Measurements from ENCODE around the gene COG2.

DNA sequence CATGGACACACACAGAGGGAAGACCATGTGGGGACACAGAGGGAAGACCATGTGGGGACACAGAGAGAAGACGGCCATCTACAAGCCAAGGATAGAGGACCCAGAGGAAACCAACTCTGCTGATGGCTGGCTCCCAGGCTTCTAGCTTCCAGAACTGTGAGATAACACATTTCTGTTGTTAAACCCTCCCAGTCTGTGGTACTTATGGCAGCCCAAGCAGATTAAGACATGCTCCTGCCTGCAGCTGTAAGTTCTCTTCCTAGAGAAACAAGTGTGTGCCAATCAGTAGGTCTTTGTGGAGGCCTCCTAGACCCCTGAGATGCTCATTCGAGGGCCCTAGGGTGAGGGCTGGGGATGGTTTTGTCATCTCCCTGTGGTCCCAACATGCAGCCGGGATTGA lies 69.0 kb downstream of the COG2 start:
- no peak for TF ChIP-seq FOSL1 (CRISPR knock-in tag; IDR thresholded peaks at IDR 0.05; ENCODE audit: borderline replicate concordance)
- no peak for TF ChIP-seq ATF7 (IDR thresholded peaks at IDR 0.05)
- no peak for TF ChIP-seq ATF7 (CRISPR knock-in tag; IDR thresholded peaks at IDR 0.05)
- TF ChIP-seq, protein P1, sequence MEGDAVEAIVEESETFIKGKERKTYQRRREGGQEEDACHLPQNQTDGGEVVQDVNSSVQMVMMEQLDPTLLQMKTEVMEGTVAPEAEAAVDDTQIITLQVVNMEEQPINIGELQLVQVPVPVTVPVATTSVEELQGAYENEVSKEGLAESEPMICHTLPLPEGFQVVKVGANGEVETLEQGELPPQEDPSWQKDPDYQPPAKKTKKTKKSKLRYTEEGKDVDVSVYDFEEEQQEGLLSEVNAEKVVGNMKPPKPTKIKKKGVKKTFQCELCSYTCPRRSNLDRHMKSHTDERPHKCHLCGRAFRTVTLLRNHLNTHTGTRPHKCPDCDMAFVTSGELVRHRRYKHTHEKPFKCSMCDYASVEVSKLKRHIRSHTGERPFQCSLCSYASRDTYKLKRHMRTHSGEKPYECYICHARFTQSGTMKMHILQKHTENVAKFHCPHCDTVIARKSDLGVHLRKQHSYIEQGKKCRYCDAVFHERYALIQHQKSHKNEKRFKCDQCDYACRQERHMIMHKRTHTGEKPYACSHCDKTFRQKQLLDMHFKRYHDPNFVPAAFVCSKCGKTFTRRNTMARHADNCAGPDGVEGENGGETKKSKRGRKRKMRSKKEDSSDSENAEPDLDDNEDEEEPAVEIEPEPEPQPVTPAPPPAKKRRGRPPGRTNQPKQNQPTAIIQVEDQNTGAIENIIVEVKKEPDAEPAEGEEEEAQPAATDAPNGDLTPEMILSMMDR (CRISPR knock-in tag; IDR thresholded peaks at IDR 0.05) = no peak
- TF ChIP-seq KDM5B (CRISPR knock-in tag; IDR thresholded peaks at IDR 0.05; ENCODE audit: borderline replicate concordance) = no peak
- TF ChIP-seq ZNF546 (CRISPR knock-in tag; conservative IDR thresholded peaks at IDR 0.05) = no peak
- no peak for TF ChIP-seq RAD21 (CRISPR knock-in tag; IDR thresholded peaks at IDR 0.05)
- no peak for TF ChIP-seq FOSL2 (CRISPR knock-in tag; IDR thresholded peaks at IDR 0.05)
- TF ChIP-seq JUN (CRISPR knock-in tag; IDR thresholded peaks at IDR 0.05) = no peak
- no peak for TF ChIP-seq FOXJ3 (CRISPR knock-in tag; IDR thresholded peaks at IDR 0.05; ENCODE audit: borderline replicate concordance)
- TF ChIP-seq, protein P2, sequence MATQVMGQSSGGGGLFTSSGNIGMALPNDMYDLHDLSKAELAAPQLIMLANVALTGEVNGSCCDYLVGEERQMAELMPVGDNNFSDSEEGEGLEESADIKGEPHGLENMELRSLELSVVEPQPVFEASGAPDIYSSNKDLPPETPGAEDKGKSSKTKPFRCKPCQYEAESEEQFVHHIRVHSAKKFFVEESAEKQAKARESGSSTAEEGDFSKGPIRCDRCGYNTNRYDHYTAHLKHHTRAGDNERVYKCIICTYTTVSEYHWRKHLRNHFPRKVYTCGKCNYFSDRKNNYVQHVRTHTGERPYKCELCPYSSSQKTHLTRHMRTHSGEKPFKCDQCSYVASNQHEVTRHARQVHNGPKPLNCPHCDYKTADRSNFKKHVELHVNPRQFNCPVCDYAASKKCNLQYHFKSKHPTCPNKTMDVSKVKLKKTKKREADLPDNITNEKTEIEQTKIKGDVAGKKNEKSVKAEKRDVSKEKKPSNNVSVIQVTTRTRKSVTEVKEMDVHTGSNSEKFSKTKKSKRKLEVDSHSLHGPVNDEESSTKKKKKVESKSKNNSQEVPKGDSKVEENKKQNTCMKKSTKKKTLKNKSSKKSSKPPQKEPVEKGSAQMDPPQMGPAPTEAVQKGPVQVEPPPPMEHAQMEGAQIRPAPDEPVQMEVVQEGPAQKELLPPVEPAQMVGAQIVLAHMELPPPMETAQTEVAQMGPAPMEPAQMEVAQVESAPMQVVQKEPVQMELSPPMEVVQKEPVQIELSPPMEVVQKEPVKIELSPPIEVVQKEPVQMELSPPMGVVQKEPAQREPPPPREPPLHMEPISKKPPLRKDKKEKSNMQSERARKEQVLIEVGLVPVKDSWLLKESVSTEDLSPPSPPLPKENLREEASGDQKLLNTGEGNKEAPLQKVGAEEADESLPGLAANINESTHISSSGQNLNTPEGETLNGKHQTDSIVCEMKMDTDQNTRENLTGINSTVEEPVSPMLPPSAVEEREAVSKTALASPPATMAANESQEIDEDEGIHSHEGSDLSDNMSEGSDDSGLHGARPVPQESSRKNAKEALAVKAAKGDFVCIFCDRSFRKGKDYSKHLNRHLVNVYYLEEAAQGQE (IDR thresholded peaks at IDR 0.05; ENCODE audit: borderline replicate concordance in 1 of 2, low read depth in 1 of 2, low read length in 2 of 2) = no peak
- no peak for TF ChIP-seq PHF8 (CRISPR knock-in tag; IDR thresholded peaks at IDR 0.05)
- TF ChIP-seq FOXP1 (IDR thresholded peaks at IDR 0.05) = no peak
- TF ChIP-seq FOXP1 (CRISPR knock-in tag; IDR thresholded peaks at IDR 0.05) = no peak
- TF ChIP-seq KDM5A (IDR thresholded peaks at IDR 0.05; ENCODE audit: borderline replicate concordance, low read length) = no peak
